ENCODE results near the gene ENTHD1. TPM values are rescaled to one million over a fixed set of nuclear protein-coding genes. Genes with fewer than 3 reads are reported as not detected.

The ENTHD1 gene
- total and polyA plus RNA-seq, 10 of the 15 experiments (the other 5 are each of a cell fraction or from before 2014, with no cell fraction given): 0.09 to 0.52 (median 0.21) TPM; not detected in 1

DNA sequence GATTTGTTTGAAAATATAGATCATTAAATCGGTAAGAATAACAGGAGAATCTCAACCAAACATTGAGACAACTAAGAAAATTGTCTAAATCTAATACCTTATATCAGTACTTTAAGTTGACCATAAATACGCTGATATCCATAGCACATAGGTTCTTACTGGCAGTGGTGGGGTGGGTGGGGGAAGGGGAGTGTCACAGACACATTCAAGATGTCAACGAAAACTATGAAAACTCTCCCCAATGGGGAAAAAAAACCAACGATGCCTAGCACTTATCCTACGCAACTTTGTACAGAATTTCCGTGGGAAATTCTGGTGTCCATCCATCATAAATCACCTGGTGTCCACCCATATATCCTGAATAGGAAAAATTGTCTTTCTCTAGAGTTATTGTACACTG lies 13.5 kb upstream of the ENTHD1 start (continued):
- TF ChIP-seq ZNF687 (IDR thresholded peaks at IDR 0.05) (no peak), KLF5 (IDR thresholded peaks at IDR 0.05; ENCODE audit: partially characterized antibody) (no peak), RB1 (IDR thresholded peaks at IDR 0.05; ENCODE audit: borderline replicate concordance) (no peak), ZNF384 (IDR thresholded peaks at IDR 0.05; ENCODE audit: borderline replicate concordance, low read depth, low read length) (no peak), ATF2 (IDR thresholded peaks at IDR 0.05; ENCODE audit: low read length) (no peak)

GRCh38 chr22:39906207-39906606 lies 12.6 kb upstream of the ENTHD1 start:
- FAIRE-seq (no peak), DNase-seq (ENCODE audit: low read depth, low spot score) (no peak), ATAC-seq (no peak)
- Histone ChIP-seq H3K79me2 (ENCODE audit: control insufficient read depth, insufficient read depth, low read length) (peaks cover 98% of the 10 kb centered on the region), H3K36me3 (ENCODE audit: control insufficient read depth in 2 of 2, insufficient read depth in 2 of 2, low read length in 1 of 2) (0 out of 4 replicates have a peak, but pooled peaks cover 0 to 2% of the 10 kb centered on the region in 2 experiments), H4K20me1 (ENCODE audit: control insufficient read depth, insufficient read depth) (no peaks in the 10 kb centered on the region), H3K9me3 (replicated peaks; ENCODE audit: control insufficient read depth, insufficient read depth, low read length) (no peaks in the 10 kb centered on the region; the same call in 2 of the 3 replicates), H3K27me3 (replicated peaks in 1 of 2; ENCODE audit: control insufficient read depth in 2 of 2, insufficient read depth in 2 of 2, low read length in 1 of 2) (no peaks in the 10 kb centered on the region), H3K9ac (ENCODE audit: control insufficient read depth, insufficient read depth, low read length) (peak overlapping the region; percentile 54; the same call in 1 of the 2 replicates), H3K4me1 (ENCODE audit: control insufficient read depth, insufficient read depth, low read length) (peaks cover 28% of the 10 kb centered on the region), H3K4me3 (peak overlapping the region; percentile 66), H3K4me2 (ENCODE audit: control insufficient read depth, insufficient read depth) (no peak overlapping the region), H2AFZ (ENCODE audit: control insufficient read depth, low read depth, low read length) (no peak overlapping the region), H3K27ac (ENCODE audit: control insufficient read depth, insufficient read depth) (peak overlapping the region; percentile 45; the same call in 1 of the 2 replicates)
- CTCF ChIA-PET: interaction anchor here (0.9 to 1.1 kb wide), 2 partner anchors 26 to 118 kb away, joined by 3 to 4 read pairs; no protein-coding TSS in a partner anchor
- RAD21 ChIA-PET (ENCODE audit: unreplicated experiment): interaction anchor here (0.9 to 3.5 kb wide), 5 partner anchors 9 to 45 kb away, joined by 3 to 24 read pairs (median 3); no protein-coding TSS in a partner anchor
- no TSS peak for BruUV-seq (replicated peaks)
- intact Hi-C loops (cut with micrococcal nuclease; ENCODE audit: unreplicated experiment) (no loop called here), in situ Hi-C loops (cut with MboI) (no loop called here)
- SMC1A ChIA-PET (ENCODE audit: uncharacterized antibody, unreplicated experiment): interaction anchor here (1.1 to 11.1 kb wide), 8 partner anchors 8 to 138 kb away, joined by 3 to 108 read pairs (median 6); partner anchors contain the start of gene GRAP2
- POLR2A ChIA-PET: interaction anchor here (0.9 to 1.9 kb wide), 4 partner anchors 11 to 138 kb away, joined by 3 to 5 read pairs (median 4); no protein-coding TSS in a partner anchor
- WGBS (ENCODE audit: insufficient coverage, insufficient replicate concordance, low lambda C conversion rate, missing lambda C conversion rate): 85% methylated on average over 3 of the region's 3 CpGs
- TF ChIP-seq ZNF384 (IDR thresholded peaks at IDR 0.05; ENCODE audit: borderline replicate concordance, low read depth, low read length) (no peak), HCFC1 (IDR thresholded peaks at IDR 0.05; ENCODE audit: low read length) (no peak), GATAD2B (conservative IDR thresholded peaks at IDR 0.05; ENCODE audit: low read depth) (no peak), ASH2L (IDR thresholded peaks at IDR 0.05; ENCODE audit: borderline replicate concordance, low read depth) (no peak), SMAD5 (IDR thresholded peaks at IDR 0.05; ENCODE audit: low read depth) (no peak)
- TF ChIP-seq, protein P1, sequence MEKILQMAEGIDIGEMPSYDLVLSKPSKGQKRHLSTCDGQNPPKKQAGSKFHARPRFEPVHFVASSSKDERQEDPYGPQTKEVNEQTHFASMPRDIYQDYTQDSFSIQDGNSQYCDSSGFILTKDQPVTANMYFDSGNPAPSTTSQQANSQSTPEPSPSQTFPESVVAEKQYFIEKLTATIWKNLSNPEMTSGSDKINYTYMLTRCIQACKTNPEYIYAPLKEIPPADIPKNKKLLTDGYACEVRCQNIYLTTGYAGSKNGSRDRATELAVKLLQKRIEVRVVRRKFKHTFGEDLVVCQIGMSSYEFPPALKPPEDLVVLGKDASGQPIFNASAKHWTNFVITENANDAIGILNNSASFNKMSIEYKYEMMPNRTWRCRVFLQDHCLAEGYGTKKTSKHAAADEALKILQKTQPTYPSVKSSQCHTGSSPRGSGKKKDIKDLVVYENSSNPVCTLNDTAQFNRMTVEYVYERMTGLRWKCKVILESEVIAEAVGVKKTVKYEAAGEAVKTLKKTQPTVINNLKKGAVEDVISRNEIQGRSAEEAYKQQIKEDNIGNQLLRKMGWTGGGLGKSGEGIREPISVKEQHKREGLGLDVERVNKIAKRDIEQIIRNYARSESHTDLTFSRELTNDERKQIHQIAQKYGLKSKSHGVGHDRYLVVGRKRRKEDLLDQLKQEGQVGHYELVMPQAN (conservative IDR thresholded peaks at IDR 0.05): no peak

Data from GM12878 (cell line).